NCI-H345 treated with DMSO at 0.1 percent for 48 hours (cell line): Measurements from ENCODE around the gene ALOX15B.
A peak's percentile ranks its signal among the peaks of the same experiment; 100 is the strongest.

ENCODE experiments used
- DNase-seq: peaks from one replicate; lab custom pipeline; 2025; ENCODE audit not compliant: unreplicated experiment; lab: John Stamatoyannopoulos, UW

The ALOX15B gene

DNA sequence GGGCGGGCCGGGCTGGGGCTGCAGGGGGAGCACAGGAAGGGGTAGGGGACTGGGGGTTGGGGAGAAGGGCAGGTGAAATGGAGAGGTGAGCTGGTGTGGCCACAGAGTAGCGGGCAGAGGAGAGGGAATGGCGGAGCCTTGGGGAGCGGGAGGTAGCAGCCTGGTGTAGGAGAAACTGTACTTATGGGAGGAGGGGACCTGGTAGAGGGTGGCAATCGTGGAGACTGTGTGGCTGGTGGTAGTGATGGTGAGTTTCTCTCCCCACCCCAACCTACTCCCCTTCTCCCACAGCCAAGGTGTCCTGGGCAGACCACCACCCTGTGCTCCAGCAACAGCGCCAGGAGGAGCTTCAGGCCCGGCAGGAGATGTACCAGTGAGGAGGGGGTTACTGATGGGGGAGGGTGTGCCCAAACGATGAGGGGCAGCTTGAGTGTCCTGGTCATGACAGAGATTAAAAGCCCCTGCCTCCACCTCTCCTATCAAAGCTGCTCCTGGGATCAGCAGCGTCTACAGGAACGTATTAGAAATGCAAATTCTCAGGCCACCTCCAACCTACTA lies 831 bp downstream of the ALOX15B start:
- DNase-seq, result no peak

DNA sequence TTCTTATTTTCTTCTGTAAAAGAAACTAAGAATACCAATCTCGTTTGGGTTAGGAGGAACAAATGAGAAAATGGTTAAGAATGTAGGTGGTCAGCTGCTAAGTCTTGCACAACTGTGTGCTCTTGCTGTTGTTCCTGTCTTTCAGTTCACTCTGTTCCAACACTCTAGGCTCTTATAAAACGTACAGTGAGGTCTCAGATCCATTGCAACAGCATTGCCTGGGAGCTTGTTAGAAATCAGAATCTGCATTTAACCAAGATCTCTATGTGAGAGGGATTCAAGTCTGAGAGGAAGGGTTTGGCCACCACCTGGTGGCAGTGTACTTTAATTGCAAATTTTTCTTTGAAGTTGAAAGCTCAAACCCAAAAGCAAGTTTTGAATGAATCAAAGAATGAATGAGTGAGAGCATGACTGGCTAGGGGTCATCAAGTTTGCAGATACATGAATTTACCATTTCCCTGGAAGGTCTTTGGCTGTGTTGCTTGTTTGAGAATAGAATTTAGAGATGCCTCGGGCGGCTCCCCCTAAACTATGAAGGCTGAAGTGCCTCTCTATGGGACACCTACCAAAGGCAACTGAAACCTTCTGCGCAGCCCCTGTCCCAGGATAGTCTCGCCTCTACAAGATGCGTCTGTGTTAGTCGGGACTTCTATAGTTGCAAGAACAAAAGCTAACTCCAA lies 2.5 kb downstream of the ALOX15B start:
- no peak for DNase-seq

DNA sequence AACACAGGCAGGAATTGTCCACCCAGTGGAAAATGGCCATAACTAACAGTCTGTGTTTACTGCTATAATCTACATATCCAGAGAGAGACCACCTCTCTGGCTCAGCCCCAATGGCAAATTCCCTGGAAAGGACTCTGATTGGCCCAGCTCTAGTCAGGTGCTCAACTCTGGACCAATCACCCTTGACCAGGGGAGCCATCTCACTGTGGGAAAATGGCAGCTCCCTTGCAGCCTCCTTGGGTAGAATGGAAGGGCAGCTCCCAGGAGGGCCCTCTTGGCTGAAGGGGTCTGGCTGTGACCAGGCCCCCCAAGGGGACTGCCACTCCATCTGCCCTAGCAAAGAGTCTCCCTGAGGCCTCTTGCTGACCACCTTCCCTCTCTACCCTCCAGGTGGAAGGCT lies 3.1 kb downstream of the ALOX15B start:
- DNase-seq, result no peak

DNA sequence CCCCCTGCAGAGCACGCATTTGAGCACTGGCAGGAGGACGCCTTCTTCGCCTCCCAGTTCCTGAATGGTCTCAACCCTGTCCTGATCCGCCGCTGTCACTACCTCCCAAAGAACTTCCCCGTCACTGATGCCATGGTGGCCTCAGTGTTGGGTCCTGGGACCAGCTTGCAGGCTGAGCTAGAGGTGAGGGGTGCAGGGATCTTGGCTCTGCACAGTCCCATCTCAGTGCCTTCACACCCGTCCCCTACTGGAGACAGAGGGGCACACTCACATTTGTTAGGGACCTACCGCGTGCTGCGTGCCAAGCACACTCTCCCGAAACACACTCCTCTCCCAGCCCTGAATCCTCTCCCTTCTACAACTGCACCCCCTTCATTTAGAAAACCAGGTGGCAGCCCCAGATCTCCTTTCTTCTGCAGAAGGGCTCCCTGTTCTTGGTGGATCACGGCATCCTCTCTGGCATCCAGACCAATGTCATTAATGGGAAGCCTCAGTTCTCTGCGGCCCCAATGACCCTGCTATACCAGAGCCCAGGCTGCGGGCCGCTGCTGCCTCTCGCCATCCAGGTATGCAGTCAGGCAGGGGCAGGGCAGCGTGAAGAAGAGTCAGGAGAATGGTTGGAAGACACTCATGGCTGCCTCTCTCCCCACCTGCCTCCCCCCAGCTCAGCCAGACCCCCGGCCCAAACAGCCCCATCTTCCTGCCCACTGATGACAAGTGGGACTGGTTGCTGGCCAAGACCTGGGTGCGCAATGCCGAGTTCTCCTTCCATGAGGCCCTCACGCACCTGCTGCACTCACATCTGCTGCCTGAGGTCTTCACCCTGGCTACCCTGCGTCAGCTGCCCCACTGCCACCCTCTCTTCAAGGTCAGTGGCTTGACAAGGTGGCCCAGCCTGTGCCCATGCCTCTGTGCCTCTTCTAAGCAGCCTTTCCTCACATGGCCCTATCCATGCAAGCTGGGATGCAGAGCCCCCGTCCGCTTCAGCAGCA lies 6.3 kb downstream of the ALOX15B start:
- DNase-seq, result no peak

DNA sequence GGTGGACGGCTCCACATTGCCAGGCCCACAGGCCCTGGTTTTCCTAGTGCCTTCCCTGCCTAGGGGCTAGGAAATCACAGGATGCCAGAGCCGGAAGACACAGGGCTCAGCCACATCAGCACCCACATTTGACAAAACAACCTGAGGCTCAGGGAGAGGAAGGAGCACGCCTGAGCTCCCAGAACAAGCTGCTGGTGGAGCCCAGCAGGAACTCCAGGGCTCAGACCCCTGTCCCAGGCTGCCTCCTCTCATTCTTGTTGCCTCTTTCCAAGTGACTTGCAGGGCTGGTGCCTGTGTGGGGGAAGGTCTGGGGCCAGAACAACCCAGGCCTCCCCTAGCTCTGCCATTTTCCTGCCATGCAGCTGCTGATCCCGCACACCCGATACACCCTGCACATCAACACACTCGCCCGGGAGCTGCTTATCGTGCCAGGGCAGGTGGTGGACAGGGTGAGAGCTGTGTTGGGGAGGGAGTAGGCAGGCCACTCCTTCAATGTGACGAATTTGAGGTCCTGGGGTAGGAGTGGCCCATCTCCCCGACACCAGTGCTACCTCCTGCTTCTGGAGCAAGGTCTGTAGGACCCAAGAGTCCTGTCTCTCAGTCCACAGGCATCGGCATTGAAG lies 7.6 kb downstream of the ALOX15B start:
- DNase-seq, result no peak

DNA sequence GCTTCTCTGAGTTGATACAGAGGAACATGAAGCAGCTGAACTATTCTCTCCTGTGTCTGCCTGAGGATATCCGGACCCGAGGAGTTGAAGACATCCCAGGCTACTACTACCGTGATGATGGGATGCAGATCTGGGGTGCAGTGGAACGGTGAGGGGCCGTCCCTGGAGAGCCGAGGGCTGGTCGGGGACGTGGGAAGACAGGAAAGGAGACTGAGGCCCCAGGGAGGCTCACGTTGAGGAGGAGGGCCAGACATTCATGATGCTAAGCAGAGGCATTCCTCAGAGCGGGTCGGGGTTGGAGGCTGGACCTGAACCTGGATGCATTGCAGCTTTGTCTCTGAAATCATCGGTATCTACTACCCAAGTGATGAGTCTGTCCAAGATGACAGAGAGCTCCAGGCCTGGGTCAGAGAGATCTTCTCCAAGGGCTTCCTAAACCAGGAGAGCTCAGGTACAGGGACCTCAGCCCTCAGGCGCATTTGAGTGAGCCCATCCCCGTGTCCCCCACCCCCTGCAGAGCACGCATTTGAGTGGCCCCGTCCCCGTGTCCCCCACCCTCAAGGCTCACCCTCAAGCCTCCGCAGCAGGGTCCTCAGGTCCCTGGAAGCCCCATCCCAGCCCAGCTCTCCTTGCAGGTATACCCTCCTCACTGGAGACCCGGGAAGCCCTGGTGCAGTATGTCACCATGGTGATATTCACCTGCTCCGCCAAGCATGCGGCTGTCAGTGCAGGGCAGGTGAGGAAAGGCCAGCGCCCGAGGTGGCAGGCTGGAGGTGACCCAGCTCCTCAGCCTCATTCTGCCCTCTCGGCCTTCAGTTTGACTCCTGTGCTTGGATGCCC lies 8.3 kb downstream of the ALOX15B start:
- DNase-seq, result no peak

DNA sequence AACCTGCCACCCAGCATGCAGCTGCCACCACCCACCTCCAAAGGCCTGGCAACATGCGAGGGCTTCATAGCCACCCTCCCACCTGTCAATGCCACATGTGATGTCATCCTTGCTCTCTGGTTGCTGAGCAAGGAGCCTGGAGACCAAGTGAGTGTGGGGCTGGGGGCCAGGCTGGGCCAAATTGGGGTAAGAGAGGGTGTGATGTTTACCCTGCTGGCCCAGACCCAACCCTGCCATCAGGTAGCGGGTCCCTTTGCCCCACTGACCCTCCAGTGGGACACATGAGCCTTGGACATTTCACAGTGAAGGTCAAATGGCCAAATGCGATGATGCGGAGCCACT lies 8.9 kb downstream of the ALOX15B start:
- DNase-seq, result no peak

DNA sequence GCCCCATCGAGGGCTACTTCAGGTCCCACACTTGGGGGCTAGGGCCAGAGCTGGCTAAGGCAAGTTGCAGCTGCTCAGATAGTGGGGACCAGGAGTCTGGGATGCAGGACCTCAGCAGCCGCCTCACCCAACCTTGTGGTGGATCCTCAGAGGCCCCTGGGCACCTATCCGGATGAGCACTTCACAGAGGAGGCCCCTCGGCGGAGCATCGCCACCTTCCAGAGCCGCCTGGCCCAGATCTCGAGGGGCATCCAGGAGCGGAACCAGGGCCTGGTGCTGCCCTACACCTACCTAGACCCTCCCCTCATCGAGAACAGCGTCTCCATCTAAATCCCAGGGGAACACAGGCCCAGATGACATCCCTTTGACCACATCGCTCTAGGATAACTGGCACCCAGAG lies 9.4 kb downstream of the ALOX15B start:
- no peak for DNase-seq

DNA sequence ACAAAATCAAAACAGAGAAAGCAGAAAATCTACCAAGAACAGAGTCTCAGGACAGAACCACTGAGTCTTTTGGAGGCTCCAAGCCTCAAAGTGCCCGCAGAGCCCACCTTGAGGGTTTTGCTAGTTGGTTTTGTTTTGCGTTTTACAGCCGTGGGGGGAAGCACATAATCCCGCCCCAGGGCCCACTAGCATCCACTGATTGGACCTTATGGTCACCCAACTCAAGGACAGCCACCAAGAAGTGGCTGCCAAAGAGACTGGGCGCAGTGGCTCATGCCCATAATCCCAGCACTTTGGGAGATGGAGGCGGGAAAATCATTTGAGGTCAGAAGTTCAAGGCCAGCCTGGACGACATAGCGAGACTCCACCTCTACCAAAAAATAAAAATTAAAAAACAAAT lies 9.9 kb downstream of the ALOX15B start:
- DNase-seq, result no peak

DNA sequence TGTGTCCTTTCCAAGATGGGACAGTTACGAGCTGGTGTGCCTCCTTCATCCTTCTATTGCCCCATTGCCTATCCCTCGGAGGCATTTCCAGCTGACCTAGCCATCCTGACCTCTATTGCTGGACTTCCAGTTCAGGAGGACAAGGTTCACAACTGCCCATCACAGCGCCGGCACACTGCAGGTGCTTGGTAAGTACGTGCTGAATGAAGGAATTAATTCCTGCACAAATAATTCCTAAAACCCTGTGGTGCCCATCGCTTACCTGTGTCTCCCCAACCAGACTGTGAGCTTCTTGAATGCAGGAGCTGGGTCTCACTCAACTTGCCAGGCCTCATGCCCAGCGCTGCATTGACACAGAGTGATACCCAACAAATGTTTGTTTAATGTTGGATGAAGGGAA lies 13.0 kb downstream of the ALOX15B start:
- no peak for DNase-seq

DNA sequence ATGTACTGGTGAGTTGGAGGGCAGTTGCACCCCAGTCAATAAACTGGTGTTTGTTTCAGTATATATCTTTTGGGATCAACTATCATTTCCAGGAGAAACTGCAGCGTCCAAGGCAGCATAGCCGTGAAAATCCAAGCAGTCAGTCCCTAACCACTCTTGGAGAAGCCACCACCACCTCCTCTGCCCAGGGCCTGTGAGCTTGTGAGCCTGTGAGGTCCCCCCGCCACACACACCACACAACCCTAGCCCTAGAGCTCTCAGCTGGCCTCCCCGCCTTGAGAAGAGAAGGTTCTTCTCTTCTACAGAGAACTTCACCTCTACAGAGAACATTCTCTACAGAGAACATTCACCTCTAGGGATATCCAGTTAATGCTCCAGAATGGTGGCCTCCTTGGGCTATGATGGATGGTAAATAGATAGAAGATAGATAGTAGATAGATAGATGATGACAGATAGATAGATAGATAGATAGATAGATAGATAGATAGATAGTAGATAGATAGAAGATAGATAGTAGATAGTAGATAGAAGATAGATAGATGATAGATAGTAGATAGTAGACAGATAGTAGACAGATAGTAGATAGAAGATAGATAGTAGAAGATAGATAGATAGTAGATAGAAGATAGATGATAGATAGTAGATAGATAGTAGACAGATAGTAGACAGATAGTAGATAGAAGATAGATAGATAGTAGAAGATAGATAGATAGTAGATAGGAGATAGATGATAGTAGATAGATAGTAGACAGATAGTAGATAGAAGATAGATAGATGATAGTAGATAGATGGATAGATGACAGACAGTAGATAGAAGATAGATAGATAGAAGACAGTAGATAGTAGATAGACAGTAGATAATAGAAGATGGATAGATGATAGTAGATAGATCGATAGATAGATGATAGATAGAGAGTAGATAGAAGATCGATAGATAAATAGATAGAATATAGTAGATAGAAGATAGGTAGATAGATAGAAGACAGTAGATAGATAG lies 13.7 kb downstream of the ALOX15B start:
- no peak for DNase-seq

DNA sequence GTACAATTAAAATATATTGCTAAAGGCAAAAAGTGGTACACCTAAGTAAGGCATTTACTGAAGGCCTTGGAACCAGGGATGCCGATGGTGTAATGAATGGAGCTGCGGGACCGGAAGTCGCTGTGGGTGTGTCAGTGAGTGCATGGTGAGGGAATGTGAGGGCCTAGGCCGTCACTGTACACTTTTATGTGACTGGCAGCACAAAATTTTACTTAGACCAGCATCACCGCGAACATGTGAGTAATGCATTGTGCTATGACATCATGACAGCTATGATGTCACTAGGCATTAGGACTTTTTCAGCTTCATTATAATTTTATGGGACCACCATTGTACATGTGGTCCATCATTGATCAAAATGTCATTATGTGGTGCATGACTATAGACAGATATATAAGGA lies 14.7 kb downstream of the ALOX15B start:
- DNase-seq, result no peak

DNA sequence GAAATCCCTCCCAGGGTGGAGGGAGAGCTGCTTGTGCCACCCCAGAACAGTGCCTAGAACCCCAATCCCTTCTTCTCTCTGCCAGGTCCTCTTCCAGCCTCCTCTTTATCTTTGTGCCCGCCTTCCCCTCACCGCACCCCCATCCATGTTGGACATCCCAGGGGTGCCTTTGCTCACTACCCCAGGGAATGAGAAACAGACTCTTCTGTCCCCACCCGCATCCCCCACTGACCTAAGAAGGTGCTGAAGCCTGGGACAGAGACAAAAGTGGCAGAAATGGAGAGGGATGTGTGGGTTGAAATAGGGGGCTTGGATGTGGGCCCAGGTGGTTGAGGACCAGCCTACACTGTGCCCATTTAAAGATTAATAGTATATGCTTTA lies 17.0 kb downstream of the ALOX15B start:
- DNase-seq, result no peak

DNA sequence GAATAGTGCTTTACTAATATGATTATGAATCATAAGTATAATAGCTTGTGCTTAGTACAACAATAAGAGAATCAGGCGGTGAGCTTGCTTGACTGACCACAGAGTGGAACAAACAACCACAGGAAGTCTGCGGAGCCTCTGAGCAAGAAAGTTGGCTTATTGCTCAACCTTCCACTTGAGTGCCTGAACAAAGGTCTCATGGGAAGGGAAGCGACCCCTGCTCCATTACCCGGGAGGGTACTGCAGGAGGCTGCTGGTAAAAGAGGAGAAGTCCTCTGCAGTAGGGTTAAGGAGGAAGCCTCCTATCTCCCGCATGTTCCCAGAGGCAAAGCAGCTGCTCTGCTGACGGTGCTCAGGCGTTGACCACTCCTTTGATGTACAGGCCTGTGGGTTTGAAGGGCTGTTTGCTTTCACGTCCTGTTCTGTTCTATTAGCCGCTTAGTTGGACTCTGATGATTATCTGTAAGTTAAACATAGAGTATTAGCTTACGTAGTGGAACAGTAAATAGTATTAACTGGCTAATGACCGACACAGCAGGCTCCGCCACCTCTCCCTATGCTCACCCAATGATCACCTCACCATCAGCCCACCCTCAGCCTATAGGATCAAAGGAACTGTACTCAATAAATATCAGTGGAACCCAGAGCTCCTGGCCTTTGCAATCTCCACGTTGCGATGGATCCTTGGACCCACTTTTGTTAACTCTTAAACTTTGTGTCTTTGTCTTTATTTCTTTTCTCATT lies 17.5 kb downstream of the ALOX15B start:
- no peak for DNase-seq

DNA sequence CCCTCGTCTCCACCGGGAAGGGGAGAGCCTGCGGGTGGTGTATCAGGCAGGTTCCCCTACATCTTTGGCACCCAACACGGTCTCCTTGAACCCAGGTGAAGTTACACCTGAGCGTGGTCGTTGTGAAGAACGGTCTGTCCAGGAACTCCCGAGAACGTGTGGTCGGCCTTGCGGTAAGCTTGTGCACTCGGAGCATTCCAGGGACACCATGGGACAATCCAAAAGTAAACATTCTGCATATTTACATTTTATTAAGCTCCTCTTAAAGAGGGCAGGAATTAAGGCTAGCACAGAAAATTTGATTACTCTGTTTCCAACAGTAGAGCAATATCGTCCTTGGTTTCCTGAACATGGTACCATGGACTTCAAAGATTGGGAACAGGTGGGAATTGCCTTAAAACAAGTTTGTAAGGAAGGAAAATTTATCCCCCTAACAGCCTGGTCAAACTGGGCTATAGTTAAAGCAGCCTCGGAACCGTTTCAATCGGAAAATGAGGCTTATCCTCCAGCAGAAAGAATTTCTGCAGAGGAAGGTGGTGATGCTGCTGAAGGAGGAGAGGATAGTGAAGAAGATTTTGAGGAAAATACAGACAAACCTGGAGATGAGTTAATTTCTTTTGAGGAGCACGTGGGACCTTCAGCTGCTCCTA lies 18.2 kb downstream of the ALOX15B start:
- no peak for DNase-seq

DNA sequence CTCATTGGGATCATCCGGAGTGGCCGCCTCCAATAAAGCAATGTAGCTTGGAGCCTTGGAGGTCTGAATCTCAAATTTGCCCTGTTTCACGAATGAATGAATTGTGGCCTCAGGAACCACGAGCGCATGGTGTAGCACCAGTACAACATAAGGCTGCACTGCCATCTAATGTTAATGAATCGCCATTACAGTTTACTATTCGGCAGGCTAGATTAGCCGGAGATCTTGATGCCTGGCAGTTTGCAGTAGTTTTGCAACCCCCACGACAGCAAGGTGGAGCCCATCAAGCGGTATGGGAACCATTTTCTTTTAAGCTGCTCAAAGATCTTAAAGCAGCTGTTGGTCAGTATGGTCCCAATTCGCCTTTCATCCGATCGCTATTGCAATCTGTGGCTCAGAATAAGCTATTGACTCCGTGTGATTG lies 18.8 kb downstream of the ALOX15B start:
- peak; percentile 42 for DNase-seq

DNA sequence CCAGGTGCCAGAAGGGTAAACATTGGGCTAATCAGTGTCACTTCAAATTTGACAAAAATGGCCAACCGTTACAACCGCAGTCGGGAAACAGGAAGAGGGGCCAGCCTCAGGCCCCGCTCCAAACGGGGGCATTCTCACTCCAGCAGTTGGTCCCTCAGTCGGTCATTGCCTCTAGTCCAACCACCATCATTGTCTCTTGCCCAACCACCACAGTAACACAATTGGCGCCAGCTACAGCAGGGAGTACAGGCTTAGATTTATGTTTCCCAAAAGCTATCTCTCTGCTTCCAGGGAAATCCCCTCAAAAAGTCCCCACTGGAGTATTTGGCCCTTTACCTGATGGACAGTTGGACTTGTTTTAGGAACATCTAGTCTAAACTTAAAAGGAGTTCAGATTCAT lies 20.3 kb downstream of the ALOX15B start:
- DNase-seq, result no peak

DNA sequence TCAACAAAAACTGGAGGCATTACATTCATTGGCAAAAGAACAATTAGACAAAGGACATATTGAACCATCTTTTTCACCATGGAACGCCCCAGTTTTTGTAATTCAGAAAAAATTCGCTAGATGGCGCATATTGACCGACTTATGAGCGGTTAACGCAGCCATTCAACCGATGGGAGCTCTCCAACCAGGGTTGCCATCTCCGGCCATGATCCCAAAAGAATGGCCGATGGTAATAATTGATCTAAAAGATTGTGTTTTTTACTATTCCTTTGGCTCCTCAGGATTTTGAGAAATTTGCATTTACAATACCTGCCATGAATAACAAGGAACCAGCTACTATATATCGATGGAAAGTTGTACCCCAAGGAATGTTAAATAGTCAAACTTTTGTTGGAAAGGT lies 21.4 kb downstream of the ALOX15B start:
- DNase-seq, result peak; percentile 34
